GM23338 (cell line): ENCODE data around the gene ARFIP1. TPM values are rescaled to one million over a fixed set of nuclear protein-coding genes. Genes with fewer than 3 reads are reported as not detected.

Experiments
- ATAC-seq: fragments of 200-7000 bp; cut with Tn5 transposase; 3 replicates; pipeline ENCODE4 v1.9.1; 2020
- DNase-seq: peaks from one replicate; pipeline ENCODE4 v3.0.0-alpha.2; 2015; ENCODE audit warnings: low spot score
- H2AFZ ChIP-seq: fragments of 200-600 bp; sonication (generic); 2 replicates; pipeline ENCODE4 v1.8.0; 2016; ENCODE audit warnings: antibody characterized with exemption, mild to moderate bottlenecking, moderate library complexity
- H3F3A ChIP-seq: fragments of 200-600 bp; sonication (generic); replicated peaks from 2 replicates; pipeline ENCODE4 v1.8.0; 2017; ENCODE audit warnings: antibody characterized with exemption, mixed run types, low read depth
- H3K27ac ChIP-seq: fragments of 200-600 bp; sonication (generic); 2 replicates; pipeline ENCODE4 v1.6.1; 2016; ENCODE audit warnings: low read depth
- H3K27me3 ChIP-seq: fragments of 200-600 bp; sonication (generic); 2 replicates; pipeline ENCODE4 v1.8.0; 2016; ENCODE audit warnings: mild to moderate bottlenecking, mixed run types, moderate library complexity; ENCODE audit not compliant: insufficient read depth
- H3K36me3 ChIP-seq: fragments of 200-600 bp; sonication (generic); 2 replicates; pipeline ENCODE4 v1.8.0; 2016; ENCODE audit warnings: mild to moderate bottlenecking; ENCODE audit not compliant: insufficient read depth
- H3K4me1 ChIP-seq: fragments of 200-600 bp; sonication (generic); 2 replicates; pipeline ENCODE4 v1.8.0; 2016; ENCODE audit warnings: mild to moderate bottlenecking, moderate library complexity; ENCODE audit not compliant: insufficient read depth
- H3K4me2 ChIP-seq: fragments of 200-600 bp; sonication (generic); 2 replicates; pipeline ENCODE4 v1.7.1; 2017; ENCODE audit warnings: mixed run types
- H3K4me3 ChIP-seq: fragments of 200-600 bp; sonication (generic); 2 replicates; pipeline ENCODE4 v1.6.1; 2016; ENCODE audit warnings: mixed run types
- H3K79me2 ChIP-seq: fragments of 200-600 bp; sonication (generic); replicated peaks from 2 replicates; pipeline ENCODE4 v1.8.0; 2017; ENCODE audit warnings: mild to moderate bottlenecking; ENCODE audit not compliant: insufficient read depth
- H3K9me2 ChIP-seq: fragments of 200-600 bp; sonication (generic); 2 replicates; pipeline ENCODE4 v1.8.0; 2017; ENCODE audit not compliant: insufficient read depth
- H4K20me1 ChIP-seq: fragments of 200-600 bp; sonication (generic); replicated peaks from 2 replicates; pipeline ENCODE4 v1.8.0; 2017; ENCODE audit warnings: mild to moderate bottlenecking; ENCODE audit not compliant: insufficient read depth
- H3K27ac Mint-ChIP-seq: 2 replicates; pipeline ENCODE4 v1.8.0; 2020; ENCODE audit warnings: inconsistent platforms, mild to moderate bottlenecking, moderate library complexity, mixed read lengths
- H3K27me3 Mint-ChIP-seq: 3 replicates; pipeline ENCODE4 v1.8.0; 2022; ENCODE audit warnings: low read depth, mild to moderate bottlenecking, moderate library complexity, mixed read lengths, inconsistent platforms; ENCODE audit not compliant: insufficient read depth, poor library complexity
- H3K36me3 Mint-ChIP-seq: 3 replicates; pipeline ENCODE4 v1.8.0; 2021; ENCODE audit warnings: low read depth, mild to moderate bottlenecking, inconsistent platforms, moderate library complexity, mixed read lengths
- H3K4me1 Mint-ChIP-seq: 3 replicates; pipeline ENCODE4 v1.8.0; 2020; ENCODE audit warnings: mild to moderate bottlenecking, inconsistent platforms, mixed read lengths
- H3K4me3 Mint-ChIP-seq: 3 replicates; pipeline ENCODE4 v1.8.0; 2021; ENCODE audit warnings: moderate library complexity, mild to moderate bottlenecking, inconsistent platforms, mixed read lengths
- H3K9me3 Mint-ChIP-seq: 3 replicates; pipeline ENCODE4 v1.8.0; 2020; ENCODE audit warnings: moderate library complexity, mild to moderate bottlenecking, inconsistent platforms, mixed read lengths
- CREB1 ChIP-seq: fragments of 250-450 bp; sonication (Bioruptor Pico); IDR thresholded peaks from 2 replicates; pipeline ENCODE4 v1.5.0; 2020; ENCODE audit warnings: low read depth, mild to moderate bottlenecking, moderate library complexity
- ETS1 ChIP-seq: IDR thresholded peaks from 2 replicates; pipeline ENCODE4 v1.6.1; 2016; ENCODE audit warnings: antibody characterized with exemption
- EZH2phosphoT487 ChIP-seq: fragments of 200-600 bp; sonication (generic); IDR thresholded peaks from one replicate; pipeline ENCODE4 v1.8.1; 2018; ENCODE audit warnings: antibody characterized with exemption; ENCODE audit not compliant: unreplicated experiment
- JUNB ChIP-seq: IDR thresholded peaks from one replicate; pipeline ENCODE4 v1.6.1; 2016; ENCODE audit warnings: antibody characterized with exemption; ENCODE audit not compliant: unreplicated experiment
- NANOG ChIP-seq: IDR thresholded peaks from 2 replicates; pipeline ENCODE4 v1.6.1; 2016; ENCODE audit warnings: antibody characterized with exemption, borderline replicate concordance
- REST ChIP-seq: IDR thresholded peaks from one replicate; pipeline ENCODE4 v1.6.1; 2018; ENCODE audit warnings: antibody characterized with exemption; ENCODE audit not compliant: unreplicated experiment
- STAT1 ChIP-seq: IDR thresholded peaks from one replicate; pipeline ENCODE4 v1.6.1; 2016; ENCODE audit warnings: antibody characterized with exemption; ENCODE audit not compliant: unreplicated experiment
- ZNF114 ChIP-seq: fragments of 250-450 bp; sonication (Bioruptor Pico); IDR thresholded peaks from 2 replicates; pipeline ENCODE4 v1.5.0; 2020; ENCODE audit warnings: mild to moderate bottlenecking, moderate library complexity
- ZNF331 ChIP-seq: fragments of 250-450 bp; sonication (Bioruptor Pico); IDR thresholded peaks from 2 replicates; pipeline ENCODE4 v1.5.0; 2020; ENCODE audit warnings: low read depth, mild to moderate bottlenecking, moderate library complexity
- ZNF462 ChIP-seq: fragments of 250-450 bp; sonication (Bioruptor Pico); IDR thresholded peaks from 2 replicates; pipeline ENCODE4 v1.5.0; 2020; ENCODE audit warnings: mild to moderate bottlenecking, moderate library complexity
- polyA plus RNA-seq: library from polyadenylated mRNA; unstranded; fragments of >200 nt; fragmentation: Nextera tagmentation; extraction: Ambion mirVana; gene quantifications from 2 replicates; pipeline ENCODE4 v1.2.1, GENCODE V29; 2016
- total RNA-seq: library from RNA; depleted of rRNA; stranded (reverse); fragments of >200 nt; shearing (Covaris generic); gene quantifications from 2 replicates; pipeline ENCODE4 v1.2.3, GENCODE V29; 2014

The ARFIP1 gene
- total and polyA plus RNA-seq, 2 experiments from 2014 or later, result 46.0 to 49.6 TPM

GRCh38 chr4:152805071-152805650 lies 25.4 kb downstream of the ARFIP1 start:
- no peak for ATAC-seq
- Histone ChIP-seq H4K20me1 (peaks cover 4% of the 10 kb centered on the region), H3K4me1 (peaks cover 28% of the 10 kb centered on the region), H2AFZ (no peak overlapping the region), H3K9me2 (no peaks in the 10 kb centered on the region), H3K36me3 (no peaks in the 10 kb centered on the region), H3K27me3 (no peaks in the 10 kb centered on the region), H3K79me2 (peaks cover 85% of the 10 kb centered on the region), H3K4me3 (no peak overlapping the region), H3K27ac (no peak overlapping the region), H3K4me2 (no peak overlapping the region), H3F3A (0 out of 2 replicates have a peak, but pooled peaks cover 3% of the 10 kb centered on the region)
- TF ChIP-seq STAT1 (no peak), ZNF462 (CRISPR knock-in tag) (no peak), ZNF114 (no peak), ZNF331 (no peak), REST (no peak), CREB1 (CRISPR knock-in tag) (no peak), NANOG (no peak), EZH2phosphoT487 (no peak), JUNB (no peak), ETS1 (no peak)
- H3K27me3 Mint-ChIP-seq, result no peaks in the 10 kb centered on the region
- no peak overlapping the region; the same call in 1 of the 2 replicates for H3K27ac Mint-ChIP-seq
- H3K4me1 Mint-ChIP-seq, result peaks cover 22% of the 10 kb centered on the region
- no peak overlapping the region for H3K4me3 Mint-ChIP-seq
- DNase-seq, result no peak
- H3K36me3 Mint-ChIP-seq, result peaks cover 20% of the 10 kb centered on the region
- peaks cover 10% of the 10 kb centered on the region; the same call in 2 of the 3 replicates for H3K9me3 Mint-ChIP-seq
